Endodermal cell (in vitro differentiated cells): ENCODE data around the gene MTA1. TPM values are rescaled to one million over a fixed set of nuclear protein-coding genes. Genes with fewer than 3 reads are reported as not detected.

Experiments
- DNase-seq: peaks from one replicate; pipeline ENCODE4 v3.0.0-alpha.2; 2017
- H3K27ac ChIP-seq: 2 replicates; pipeline ENCODE4 v1.5.1; 2013; ENCODE audit warnings: mild to moderate bottlenecking, low read depth, low read length, moderate library complexity
- H3K27me3 ChIP-seq: 2 replicates; pipeline ENCODE4 v1.6.1; 2013; ENCODE audit warnings: mild to moderate bottlenecking, low read length, moderate library complexity; ENCODE audit not compliant: insufficient read depth, control insufficient read depth, poor library complexity, severe bottlenecking
- H3K36me3 ChIP-seq: 2 replicates; pipeline ENCODE4 v1.7.0; 2013; ENCODE audit warnings: mild to moderate bottlenecking, low read length, moderate library complexity; ENCODE audit not compliant: control insufficient read depth, insufficient read depth
- H3K4me1 ChIP-seq: one replicate; pipeline ENCODE4 v1.7.0; 2013; ENCODE audit warnings: low read length; ENCODE audit not compliant: control insufficient read depth, insufficient read depth
- H3K4me3 ChIP-seq: 2 replicates; pipeline ENCODE4 v1.5.1; 2013; ENCODE audit warnings: mild to moderate bottlenecking, low read length, moderate library complexity
- H3K9ac ChIP-seq: 2 replicates; pipeline ENCODE4 v1.6.1; 2013; ENCODE audit warnings: mild to moderate bottlenecking, low read length, moderate library complexity; ENCODE audit not compliant: poor library complexity, severe bottlenecking; ENCODE audit errors: extremely low read depth
- H3K9me3 ChIP-seq: 2 replicates; pipeline ENCODE4 v1.6.1; 2013; ENCODE audit warnings: mild to moderate bottlenecking, low read length, moderate library complexity; ENCODE audit not compliant: control insufficient read depth
- H3K27ac Mint-ChIP-seq: 2 replicates; pipeline ENCODE4 v1.8.0; 2020; ENCODE audit warnings: mixed read lengths
- H3K27me3 Mint-ChIP-seq: 2 replicates; pipeline ENCODE4 v1.8.0; 2021; ENCODE audit warnings: mild to moderate bottlenecking, mixed read lengths; ENCODE audit not compliant: insufficient read depth
- H3K36me3 Mint-ChIP-seq: 2 replicates; pipeline ENCODE4 v1.8.0; 2020; ENCODE audit warnings: low read depth, mixed read lengths
- H3K4me1 Mint-ChIP-seq: 2 replicates; pipeline ENCODE4 v1.8.0; 2020; ENCODE audit warnings: mixed read lengths
- H3K4me3 Mint-ChIP-seq: 2 replicates; pipeline ENCODE4 v1.8.0; 2020; ENCODE audit warnings: mild to moderate bottlenecking, moderate library complexity, mixed read lengths
- H3K9me3 Mint-ChIP-seq: 2 replicates; pipeline ENCODE4 v1.8.0; 2020; ENCODE audit warnings: mild to moderate bottlenecking, mixed read lengths
- WGBS, 2 experiments: methylation state at CpG; one replicate each; pipeline versions ENCODE4 v1.1.5 to v1.1.7; 2013; ENCODE audit warnings: missing lambda C conversion rate in 2 of 2, mixed read lengths in 1 of 2; ENCODE audit not compliant: insufficient coverage in 1 of 2, insufficient read length in 1 of 2; 5-methylcytosine and 5-hydroxymethylcytosine counted together
- total RNA-seq, 2 donors: library from RNA; stranded (reverse); fragmentation: NEBNext Ultra II Directional in 1 of 2; extraction: Animal tissue kit (Norgen Biotek cat#: 25700) in 1 of 2; gene quantifications; 2 replicates in 1 of 2; 3 replicates in 1 of 2; pipeline ENCODE4 v1.2.1, GENCODE V29; 2021
- TF ChIP-seq, protein P1 (sequence below): fragments of 200-600 bp; sonication (generic); conservative IDR thresholded peaks from 2 replicates; pipeline ENCODE4 v1.5.0; 2021; ENCODE audit warnings: antibody characterized with exemption, mild to moderate bottlenecking

The MTA1 gene
- total RNA-seq, 2 donors from 2014 or later: 245 to 246 TPM

GRCh38 chr14:105388110-105388951, 31.3 kb upstream of the MTA1 start:
- H3K27ac Mint-ChIP-seq: no peak overlapping the region

GRCh38 chr14:105388976-105389375, 30.7 kb upstream of the MTA1 start:
- H3K4me3 ChIP-seq: no peak overlapping the region
- H3K4me1 ChIP-seq: no peaks in the 10 kb centered on the region
- no peak overlapping the region for H3K9ac ChIP-seq
- H3K4me3 Mint-ChIP-seq: no peak overlapping the region
- H3K27me3 Mint-ChIP-seq: no peaks in the 10 kb centered on the region
- no peaks in the 10 kb centered on the region for H3K4me1 Mint-ChIP-seq
- H3K36me3 Mint-ChIP-seq: peaks cover 12% of the 10 kb centered on the region
- no peaks in the 10 kb centered on the region for H3K27me3 ChIP-seq
- no peak overlapping the region for H3K27ac Mint-ChIP-seq
- DNase-seq: no peak
- TF ChIP-seq, protein P1, sequence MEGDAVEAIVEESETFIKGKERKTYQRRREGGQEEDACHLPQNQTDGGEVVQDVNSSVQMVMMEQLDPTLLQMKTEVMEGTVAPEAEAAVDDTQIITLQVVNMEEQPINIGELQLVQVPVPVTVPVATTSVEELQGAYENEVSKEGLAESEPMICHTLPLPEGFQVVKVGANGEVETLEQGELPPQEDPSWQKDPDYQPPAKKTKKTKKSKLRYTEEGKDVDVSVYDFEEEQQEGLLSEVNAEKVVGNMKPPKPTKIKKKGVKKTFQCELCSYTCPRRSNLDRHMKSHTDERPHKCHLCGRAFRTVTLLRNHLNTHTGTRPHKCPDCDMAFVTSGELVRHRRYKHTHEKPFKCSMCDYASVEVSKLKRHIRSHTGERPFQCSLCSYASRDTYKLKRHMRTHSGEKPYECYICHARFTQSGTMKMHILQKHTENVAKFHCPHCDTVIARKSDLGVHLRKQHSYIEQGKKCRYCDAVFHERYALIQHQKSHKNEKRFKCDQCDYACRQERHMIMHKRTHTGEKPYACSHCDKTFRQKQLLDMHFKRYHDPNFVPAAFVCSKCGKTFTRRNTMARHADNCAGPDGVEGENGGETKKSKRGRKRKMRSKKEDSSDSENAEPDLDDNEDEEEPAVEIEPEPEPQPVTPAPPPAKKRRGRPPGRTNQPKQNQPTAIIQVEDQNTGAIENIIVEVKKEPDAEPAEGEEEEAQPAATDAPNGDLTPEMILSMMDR: no peak
- 94 to 96% methylated on average over 14 to 16 of the region's 16 CpGs for WGBS, 2 experiments
- no peak overlapping the region for H3K27ac ChIP-seq
- no peaks in the 10 kb centered on the region for H3K9me3 Mint-ChIP-seq
- H3K9me3 ChIP-seq: no peaks in the 10 kb centered on the region
- no peaks in the 10 kb centered on the region for H3K36me3 ChIP-seq

More at GRCh38 chr14:105388110-105388951, 31.3 kb upstream of the MTA1 start:
- no peak for DNase-seq
- H3K36me3 Mint-ChIP-seq: peaks cover 17% of the 10 kb centered on the region
- H3K4me1 ChIP-seq: no peaks in the 10 kb centered on the region
- no peaks in the 10 kb centered on the region for H3K27me3 ChIP-seq
- H3K27ac ChIP-seq: no peak overlapping the region
- no peak overlapping the region for H3K9ac ChIP-seq
- H3K4me1 Mint-ChIP-seq: no peaks in the 10 kb centered on the region
- 91 to 93% methylated on average over 13 to 25 of the region's 25 CpGs for WGBS, 2 experiments
- peaks cover 3% of the 10 kb centered on the region for H3K36me3 ChIP-seq
- H3K4me3 Mint-ChIP-seq: no peak overlapping the region
- TF ChIP-seq, protein P1: no peak
- H3K9me3 ChIP-seq: no peaks in the 10 kb centered on the region
- no peaks in the 10 kb centered on the region for H3K9me3 Mint-ChIP-seq
- no peak overlapping the region for H3K4me3 ChIP-seq
- H3K27me3 Mint-ChIP-seq: no peaks in the 10 kb centered on the region

DNA sequence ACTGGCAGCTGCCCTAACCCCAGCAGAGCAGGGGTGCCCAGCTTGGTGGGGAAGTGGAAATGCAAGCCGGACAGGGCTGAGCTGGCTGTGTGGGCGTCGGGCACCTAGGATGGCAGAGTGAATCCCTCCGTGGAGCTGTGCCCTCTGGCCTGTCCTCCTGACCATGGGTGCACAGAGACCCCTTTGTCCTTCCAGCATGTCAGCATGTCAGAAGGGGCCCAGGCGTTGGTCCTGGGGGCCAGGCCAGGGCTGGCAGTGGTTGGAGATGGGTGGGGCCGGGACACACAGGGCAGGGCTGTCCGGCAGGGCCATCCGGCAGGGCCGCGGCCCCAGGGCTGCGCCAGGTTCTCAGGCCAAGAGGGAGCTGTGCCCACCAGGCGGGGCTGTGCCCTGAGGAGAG, 30.1 kb upstream of the MTA1 start:
- H3K9ac ChIP-seq: no peak overlapping the region
- WGBS, 2 experiments: 92 to 97% methylated on average over 6 to 12 of the region's 12 CpGs

More for the DNA sequence above, 30.1 kb upstream of the MTA1 start:
- Mint-ChIP-seq H3K27ac (no peak overlapping the region), H3K36me3 (peaks cover 13% of the 10 kb centered on the region), H3K4me1 (no peaks in the 10 kb centered on the region), H3K27me3 (no peaks in the 10 kb centered on the region), H3K4me3 (no peak overlapping the region), H3K9me3 (no peaks in the 10 kb centered on the region)
- Histone ChIP-seq H3K4me3 (no peak overlapping the region), H3K27ac (no peak overlapping the region), H3K36me3 (no peaks in the 10 kb centered on the region), H3K9me3 (no peaks in the 10 kb centered on the region), H3K4me1 (no peaks in the 10 kb centered on the region), H3K27me3 (no peaks in the 10 kb centered on the region)
- TF ChIP-seq, protein P1: no peak
- DNase-seq: no peak
